HL-60/S4 treated with phorbol 12-myristate 13-acetate at 8.2 ng/mL for 4 days and 3 days (cell line): ENCODE measurements around the gene BRINP3.

Experiments used
- in situ Hi-C: fragments of 300-500 bp; cut with MboI; formaldehyde crosslinking; loops from 2 replicates; pipeline ENCODE4 v1.15.0; 2022; ENCODE audit warnings: low sequenced_read_pairs

Gene BRINP3

DNA sequence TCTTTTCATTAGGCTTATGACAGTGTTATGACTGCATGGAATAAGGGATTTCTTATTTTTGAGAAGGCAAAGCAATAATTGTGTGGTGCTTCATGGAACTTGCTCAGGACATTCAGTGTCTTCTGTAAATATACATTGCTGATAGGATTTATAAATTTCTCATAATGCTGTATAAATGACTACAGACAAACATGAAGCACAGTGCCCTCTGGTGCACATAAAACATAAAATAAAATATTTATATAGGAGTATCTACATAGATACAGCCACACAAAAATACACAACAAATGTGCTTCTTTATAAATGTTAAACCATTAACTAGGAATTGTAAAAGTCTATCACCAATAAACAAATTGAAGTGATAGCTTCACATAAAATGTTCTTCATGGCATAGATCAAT, 24.1 kb downstream of the BRINP3 start:
- in situ Hi-C loops = no loop called here

DNA sequence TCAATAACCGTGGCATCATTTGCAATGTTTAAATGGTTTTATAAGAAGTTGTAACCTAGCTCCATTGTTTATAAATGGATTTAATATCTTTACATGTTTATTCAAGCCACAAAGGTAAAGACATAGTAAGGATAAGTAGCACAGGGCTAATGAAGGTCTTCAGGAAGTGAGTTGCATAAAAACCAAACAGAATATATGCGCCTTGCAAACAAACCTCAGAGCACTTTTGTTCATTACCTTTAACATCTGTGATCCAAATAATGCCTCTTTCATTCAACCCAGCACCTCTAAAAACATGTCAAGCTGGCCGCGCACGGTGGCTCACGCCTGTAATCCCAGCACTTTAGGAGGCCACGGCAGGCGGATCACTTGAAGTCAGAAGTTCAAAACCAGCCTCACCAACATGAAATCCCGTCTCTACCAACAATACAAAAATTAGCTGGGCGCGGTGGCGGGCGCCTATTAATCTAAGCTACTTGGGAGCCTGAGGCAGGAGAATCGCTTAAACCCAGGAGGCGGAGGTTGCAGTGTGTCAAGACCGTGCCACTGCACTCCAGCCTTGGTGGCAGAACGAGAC, 25.3 kb downstream of the BRINP3 start:
- in situ Hi-C loops = no loop called here

DNA sequence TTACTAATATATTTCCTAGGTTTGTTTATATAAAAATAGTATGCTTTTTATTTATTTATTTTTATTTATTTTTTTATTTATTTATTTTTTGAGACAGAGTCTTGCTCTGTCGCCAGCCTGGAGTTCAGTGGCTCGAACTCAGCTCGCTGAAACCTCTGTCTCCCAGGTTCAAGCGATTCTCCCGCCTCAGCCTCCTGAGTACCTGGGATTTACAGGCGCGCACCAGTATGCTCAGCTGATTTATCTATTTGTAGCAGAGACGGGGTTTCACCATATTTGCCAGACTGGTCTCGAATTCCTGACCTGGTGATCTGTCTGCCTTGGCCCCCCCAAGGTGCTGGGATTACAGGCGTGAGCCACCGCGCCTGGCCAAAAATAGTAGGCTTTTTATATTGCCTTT, 33.2 kb downstream of the BRINP3 start:
- in situ Hi-C loops = no loop called here

DNA sequence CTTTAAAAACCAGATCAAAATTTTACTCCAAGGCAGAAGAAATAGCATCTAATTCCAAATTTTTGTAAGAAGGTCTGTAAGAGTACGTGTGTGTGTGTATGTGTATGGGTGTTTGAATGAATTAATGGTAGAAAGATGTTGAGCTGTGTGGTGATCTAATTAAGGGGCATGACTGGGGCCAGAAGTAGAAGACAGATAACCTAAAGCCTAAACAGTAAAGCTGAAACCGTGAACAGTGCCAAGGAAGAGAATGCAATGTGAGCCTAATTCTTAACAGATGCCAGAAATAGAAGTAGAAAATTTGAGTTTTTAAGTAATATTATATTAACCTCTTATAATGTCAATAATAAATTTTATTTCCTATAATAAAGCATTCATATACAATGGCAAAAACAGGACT, 38.2 kb downstream of the BRINP3 start:
- in situ Hi-C loops = no loop called here

DNA sequence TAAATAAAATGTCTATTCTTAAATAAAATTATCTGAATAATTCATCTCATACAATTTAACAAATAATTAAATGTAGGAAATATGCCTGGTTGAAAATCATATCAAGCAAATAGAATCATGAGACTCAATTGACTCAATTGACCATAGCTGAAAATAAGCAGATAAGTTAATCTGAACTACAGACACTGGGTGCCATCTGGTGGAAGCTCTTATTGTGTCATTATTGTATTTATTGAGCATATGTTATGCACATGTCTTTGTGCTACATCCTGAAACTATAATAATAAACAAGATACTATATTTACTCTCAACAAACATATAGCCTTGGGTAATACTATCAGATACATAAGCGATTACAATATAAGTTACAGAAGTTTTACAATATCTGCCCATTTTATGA, 41.0 kb downstream of the BRINP3 start:
- in situ Hi-C loops = no loop called here

DNA sequence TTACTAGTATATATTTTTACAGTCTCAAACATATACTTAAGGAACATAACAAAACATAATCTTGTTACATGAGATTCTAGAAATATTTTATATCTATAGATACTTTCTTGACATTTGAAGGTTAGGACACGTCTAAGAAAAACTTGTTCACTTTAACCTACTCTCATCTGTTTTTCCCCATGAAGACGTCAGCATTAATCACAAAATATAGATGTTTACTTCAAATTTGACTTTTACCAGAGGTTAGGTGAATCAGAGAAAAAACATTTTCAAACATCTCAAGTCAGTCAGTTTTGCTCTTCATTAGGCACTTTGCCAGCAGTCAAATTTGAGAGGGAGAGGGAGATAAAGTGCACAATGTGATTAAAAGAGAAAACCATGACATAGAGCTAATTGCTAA, 47.7 kb downstream of the BRINP3 start:
- in situ Hi-C loops = no loop called here

DNA sequence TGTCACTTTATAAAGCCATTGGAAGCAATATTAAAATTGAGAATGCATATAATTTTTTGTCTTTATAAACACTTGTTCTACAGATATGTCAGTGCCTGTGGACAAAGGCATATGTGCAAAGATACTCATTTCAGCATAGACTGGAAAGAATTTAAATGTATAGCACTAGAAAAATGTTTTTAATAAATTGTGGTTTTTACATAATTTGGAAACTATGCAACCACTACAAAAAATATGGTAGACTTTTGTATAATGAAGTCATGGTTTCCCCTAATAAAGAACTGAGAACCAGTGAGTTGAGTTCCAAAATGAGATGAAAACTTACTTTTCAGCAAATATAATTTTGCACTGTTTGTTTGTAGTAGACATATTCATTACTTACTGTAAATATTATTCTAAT, 48.5 kb downstream of the BRINP3 start:
- in situ Hi-C loops = no loop called here

DNA sequence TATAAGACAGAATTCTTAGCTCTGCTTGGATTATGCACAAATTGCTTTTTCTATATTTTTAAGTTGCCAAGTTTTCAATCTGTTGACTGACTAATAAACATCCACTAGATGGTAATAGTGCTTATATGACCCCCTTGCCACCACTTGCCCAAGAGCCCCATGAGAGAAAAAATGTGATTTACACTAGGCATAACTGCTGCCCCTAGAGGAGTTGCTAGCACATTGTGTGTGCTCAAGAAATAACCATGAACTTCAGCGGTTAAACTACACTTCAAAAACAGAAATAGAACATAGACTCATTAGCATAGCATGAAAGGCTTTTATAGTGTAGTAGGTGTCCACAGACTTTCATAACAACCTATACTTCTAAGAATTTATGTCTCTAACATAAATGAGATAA, 61.4 kb downstream of the BRINP3 start:
- in situ Hi-C loops = no loop called here

DNA sequence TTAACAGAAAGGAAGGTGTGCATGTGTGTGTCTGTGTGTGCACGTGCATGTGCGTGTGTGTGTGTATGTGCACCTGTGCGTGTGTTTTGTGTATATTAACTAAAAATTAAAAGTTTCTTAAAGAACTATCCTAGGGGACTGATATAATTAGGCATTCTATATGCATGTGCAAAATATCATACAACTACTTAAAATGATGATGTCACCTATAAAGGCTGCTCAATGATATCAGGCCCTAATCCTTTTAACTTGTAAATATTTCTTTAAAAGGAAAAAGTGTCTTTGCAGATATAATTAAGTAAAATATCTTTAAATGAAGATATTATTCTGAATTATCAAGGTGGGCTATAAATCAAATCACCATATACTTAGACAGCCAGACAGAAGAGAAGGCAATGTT, 64.5 kb downstream of the BRINP3 start:
- in situ Hi-C loops = no loop called here

DNA sequence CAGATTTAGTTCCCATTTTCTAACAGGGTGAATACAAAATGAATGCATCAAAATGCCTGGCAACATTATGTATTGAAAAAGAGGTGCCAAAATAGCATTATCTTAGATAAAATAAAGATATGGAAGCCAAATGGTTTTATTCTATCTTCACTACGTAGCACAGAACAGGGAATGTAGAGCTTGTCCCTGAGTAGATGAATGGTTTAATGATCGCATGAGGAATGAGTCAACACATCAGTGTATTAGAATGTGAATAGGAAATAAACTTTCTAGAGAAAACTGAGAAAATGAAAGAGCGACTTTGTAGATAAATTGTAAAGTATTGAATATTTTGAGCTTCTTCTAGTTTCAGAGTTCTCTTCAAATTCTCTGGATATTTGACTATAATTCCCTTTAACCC, 74.3 kb downstream of the BRINP3 start:
- in situ Hi-C loops = no loop called here

DNA sequence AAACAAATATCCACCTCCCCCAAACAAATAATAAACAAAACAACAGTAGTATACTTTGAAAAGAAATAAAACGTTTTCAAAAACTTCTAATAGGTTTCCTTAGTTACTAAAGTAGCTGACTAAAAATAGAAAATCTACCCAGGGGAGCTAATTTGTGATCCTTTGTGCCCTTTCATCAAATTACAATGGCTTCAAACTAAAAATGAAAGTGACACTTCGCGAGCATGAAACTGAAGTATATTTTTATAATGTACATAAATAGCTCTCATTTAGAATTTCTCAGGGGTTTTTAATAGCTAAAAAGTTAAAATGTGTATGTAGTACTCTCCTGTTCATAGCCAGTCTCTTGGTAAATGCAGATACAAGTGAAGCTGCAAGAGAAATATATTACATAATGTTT, 78.4 kb downstream of the BRINP3 start:
- in situ Hi-C loops = no loop called here

DNA sequence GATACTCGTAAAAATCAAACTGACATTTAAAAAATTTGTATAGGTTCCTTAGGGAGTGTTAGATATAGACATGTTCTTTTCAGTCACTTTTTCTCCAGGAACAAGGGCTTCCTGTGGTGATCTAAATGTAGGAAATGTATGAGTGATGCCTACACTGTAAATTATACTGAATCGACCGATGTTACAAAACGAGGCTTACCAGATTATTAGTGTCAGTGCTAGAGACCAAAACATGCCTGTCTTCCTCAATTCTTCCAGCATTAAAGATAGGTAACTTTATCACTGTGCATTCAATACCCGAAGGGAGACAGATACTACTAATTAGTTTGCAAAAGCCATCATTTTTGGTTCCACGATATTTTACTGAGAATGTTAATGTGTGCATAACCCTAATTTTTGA, 86.1 kb downstream of the BRINP3 start:
- in situ Hi-C loops = no loop called here

DNA sequence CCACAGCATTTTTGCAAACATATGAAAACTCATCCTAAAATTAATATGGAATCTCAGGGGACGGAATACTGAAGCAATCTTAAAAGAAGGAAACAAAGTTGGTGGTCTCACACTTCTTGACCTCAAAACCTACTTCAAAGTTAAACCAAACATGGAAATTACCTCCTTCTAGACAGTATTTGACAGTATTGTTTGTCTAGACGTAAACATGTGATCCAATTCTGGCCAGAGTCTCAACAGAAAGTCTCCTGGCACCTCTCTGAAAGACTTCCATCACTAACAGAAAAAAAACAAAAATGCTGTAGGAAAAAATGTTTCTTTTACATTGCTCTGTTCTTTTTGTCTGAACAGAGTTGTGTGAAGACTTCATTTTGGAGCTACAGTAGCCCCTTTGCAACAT, 99.7 kb downstream of the BRINP3 start:
- in situ Hi-C loops = no loop called here

DNA sequence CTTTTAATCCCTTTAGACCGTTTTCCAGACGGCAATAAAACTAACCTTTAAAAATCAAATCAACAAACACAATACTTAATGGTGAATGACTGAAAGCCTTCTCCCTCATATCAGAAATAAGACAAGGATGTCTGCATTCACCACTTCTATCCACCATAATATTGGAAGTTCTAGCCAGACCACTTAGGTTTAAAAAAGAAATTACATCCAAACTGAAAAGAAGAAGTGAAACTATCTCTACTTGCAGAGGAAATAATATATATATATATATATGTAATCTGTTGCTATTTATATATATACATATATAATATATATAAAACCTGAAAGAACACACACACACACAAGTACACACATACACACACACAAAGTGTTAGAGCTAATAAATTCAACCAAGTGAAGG, 100.4 kb downstream of the BRINP3 start:
- in situ Hi-C loops = no loop called here

DNA sequence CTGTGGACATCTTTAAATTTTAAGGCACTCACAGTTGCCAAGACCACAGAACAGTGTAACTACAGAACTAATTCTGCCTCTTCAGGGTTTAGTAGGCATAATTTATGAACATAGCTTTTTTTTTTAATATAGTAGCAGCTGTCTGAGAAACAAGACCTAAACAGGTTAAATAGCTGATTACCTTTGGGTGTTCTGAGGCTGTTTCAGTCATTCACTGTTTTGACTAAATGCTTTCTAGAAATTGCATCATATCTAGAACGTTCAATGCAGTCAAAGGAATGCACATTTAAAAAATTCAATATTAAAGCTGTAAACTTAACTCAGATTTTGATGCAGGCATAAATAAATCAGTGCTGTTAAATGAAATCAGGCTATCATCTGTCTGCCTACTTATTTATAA, 101.6 kb downstream of the BRINP3 start:
- in situ Hi-C loops = no loop called here

DNA sequence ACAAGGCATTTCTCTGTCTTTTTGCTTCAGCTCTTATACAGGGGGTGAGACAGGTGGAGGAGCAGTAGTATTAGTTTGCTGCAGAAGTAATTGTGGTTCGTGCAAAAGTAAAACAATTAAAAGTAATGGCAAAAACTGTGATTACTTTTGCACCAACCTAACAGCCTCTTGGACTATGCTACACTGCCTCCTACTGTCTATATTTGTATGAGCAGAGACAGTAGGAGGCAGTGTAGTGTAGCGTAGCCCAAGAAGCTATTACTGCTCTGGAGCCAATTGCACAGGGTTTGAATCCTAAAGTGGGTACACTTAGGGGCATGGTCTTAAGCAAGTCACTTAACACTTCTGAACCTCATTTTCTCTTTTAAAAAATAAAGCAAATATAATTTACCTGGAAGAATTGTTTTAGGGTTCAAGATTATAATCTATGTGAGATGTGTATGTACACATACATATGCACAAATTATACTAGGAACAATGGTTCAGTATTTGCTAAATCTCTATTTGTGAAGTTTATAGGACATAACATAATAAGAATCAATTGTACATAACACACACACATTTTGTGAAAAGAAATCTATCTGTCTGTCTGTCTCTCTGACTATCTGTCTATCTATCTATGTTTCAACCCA, 103.8 kb downstream of the BRINP3 start:
- in situ Hi-C loops = no loop called here

DNA sequence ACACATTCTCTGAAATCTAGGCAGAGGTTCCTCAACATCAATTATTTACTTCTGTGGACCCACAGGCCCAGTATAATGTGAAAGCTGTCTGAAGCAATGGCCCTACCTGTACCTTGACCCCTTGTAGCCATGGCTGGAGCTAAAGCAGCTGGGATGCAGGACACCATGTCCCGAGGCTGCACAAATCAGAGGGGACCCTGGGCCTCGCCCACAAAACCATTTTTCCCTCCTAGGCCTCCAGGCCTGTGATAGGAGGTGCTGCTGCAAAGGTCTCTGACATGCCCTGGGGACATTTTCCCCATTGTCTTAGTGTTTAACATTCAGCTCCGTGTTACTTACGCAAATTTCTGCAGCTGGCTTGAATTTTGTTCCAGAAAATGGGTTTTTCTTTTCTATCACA, 110.5 kb downstream of the BRINP3 start:
- in situ Hi-C loops = no loop called here

DNA sequence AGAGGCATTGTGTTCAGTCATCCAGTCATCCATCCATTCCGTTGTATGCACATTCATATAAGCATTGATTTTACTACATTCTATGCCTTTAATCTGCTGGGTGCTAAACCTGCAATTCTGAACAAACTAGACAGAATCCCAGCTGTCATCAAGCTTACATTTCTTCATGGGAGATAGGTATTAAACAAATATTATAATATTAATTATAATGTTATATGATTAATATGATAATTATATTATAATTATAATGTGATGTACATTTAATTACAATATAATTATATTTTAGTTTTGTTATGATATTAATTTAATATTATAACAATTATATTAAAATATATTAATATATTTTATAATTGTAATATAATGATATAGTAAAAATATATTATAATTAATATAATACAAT, 112.4 kb downstream of the BRINP3 start:
- in situ Hi-C loops = no loop called here

DNA sequence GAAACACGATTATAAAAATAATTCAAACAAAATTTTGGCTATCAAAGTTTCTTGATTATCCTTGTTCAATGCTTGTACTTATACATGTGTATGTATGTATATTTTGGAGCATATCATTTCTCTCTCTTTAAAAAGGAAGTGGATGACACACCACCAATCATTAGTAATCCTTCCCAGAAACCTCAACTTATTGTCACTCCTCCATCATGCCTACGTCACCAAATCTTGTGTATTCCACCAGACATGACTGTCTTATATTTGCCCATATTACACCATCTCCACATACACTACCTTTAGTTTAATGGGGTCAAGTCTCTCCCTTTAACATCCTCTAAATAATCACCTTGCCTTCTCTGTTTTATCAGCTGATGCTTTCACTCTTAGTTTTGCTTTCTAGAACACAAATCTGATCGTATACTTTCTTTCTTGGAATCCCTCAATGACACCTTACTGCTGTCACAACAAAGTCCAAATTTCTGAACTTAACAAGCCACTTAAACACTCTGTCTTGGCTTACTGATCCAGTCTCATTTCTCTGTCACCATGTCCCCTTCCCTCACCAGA, 124.0 kb downstream of the BRINP3 start:
- in situ Hi-C loops = no loop called here

DNA sequence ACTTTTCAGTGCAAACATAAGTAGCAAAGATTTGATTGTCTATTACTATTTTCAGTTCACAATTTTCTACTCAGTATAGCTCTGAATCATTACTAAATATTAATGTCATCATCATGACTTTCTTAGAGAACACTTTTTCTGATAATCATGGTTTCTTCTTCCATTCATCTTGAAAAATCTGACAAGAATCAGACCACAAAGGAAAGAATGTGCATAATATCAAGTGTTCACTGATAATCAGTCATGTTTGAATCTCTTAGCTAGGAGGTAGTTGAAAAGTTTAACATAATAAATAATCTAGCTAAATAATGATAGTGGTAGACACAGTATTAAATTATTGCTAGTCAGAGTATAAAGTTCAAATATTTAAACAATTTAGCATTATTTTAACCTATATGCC, 133.2 kb downstream of the BRINP3 start:
- in situ Hi-C loops = no loop called here

DNA sequence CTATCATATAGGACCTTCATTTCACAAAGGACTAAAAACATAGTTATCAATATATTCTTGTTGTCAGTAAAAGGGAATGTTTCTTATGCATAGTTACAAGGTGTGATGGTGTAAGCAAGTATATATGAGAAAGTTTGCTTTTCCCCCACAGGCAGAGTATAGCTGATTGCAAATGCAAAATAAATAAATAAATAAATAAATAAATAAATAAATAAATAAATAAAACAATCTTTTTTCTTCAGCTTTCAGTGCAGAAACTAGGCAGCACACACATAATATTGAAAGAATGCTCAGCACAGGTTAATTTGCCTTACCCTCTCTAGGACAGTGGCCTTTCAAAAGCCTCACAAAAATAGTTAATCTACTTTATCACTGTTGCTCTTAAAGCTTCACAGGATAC, 138.8 kb downstream of the BRINP3 start:
- in situ Hi-C loops = no loop called here

DNA sequence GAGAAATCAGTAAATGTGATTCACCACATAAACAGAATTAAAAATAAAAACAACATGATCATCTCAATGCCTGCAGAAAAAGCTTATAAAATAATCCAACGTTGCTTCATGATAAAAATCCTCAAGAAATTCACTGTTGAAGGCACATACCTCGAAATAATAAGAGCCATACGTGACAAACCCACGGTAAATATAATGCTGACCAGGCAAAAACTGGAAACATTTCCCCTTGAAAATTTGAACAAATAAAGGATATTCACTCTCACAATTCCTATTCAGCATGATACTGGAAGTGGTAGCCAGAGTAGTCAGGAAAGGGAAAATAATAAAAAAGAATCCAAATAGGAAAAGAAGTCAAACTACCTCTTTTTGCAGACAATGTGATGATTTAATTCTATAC, 148.8 kb downstream of the BRINP3 start:
- in situ Hi-C loops = no loop called here

DNA sequence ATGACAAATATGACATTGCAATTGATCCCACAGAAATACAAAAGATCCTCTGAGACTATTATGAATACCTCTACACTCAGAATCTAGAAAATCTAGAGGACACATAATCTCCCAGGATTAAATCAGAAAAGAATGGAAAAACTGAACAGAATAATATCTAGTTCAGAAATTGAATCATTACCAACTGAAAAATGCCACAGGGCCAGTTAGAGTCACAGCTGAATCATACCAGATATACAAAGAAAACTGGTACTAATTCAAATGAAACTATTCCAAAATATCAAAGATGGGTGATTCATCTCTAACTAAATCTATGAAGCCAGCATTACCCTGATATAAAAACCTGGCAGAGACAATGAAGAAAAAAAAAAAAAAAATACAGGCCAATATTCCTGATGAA, 149.3 kb downstream of the BRINP3 start:
- in situ Hi-C loops = no loop called here
